ENCODE measurements around the gene IGSF8.
"Not testable (repeated sequence)": the region's sequence is repeated elsewhere in the genome, so short reads cannot be mapped to it uniquely, and the experiment has no call there.

Gene IGSF8

GRCh38 chr1:160125746-160126145 lies 27.3 kb upstream of the IGSF8 start:
- DNase-seq: no peak

- no peak for DNase-seq
Measured at GRCh38 chr1:160124705-160125478, 26.5 kb upstream of the IGSF8 start.

- no peak for DNase-seq
Measured at GRCh38 chr1:160123726-160124125, 25.3 kb upstream of the IGSF8 start.

- DNase-seq: no peak
Measured at GRCh38 chr1:160122978-160123495, 24.6 kb upstream of the IGSF8 start.

- no peak for DNase-seq
Measured at GRCh38 chr1:160121388-160121787, 23.0 kb upstream of the IGSF8 start.

- DNase-seq: no peak
Measured at GRCh38 chr1:160120797-160121196, 22.4 kb upstream of the IGSF8 start.

- DNase-seq: no peak
Measured at GRCh38 chr1:160118928-160119327, 20.5 kb upstream of the IGSF8 start.

- no peak for DNase-seq
Measured at GRCh38 chr1:160117709-160118183, 19.3 kb upstream of the IGSF8 start.

- DNase-seq: no peak
Measured at GRCh38 chr1:160117300-160117699, 18.9 kb upstream of the IGSF8 start.

GRCh38 chr1:160116283-160117147 lies 18.1 kb upstream of the IGSF8 start:
- no peak for DNase-seq

- DNase-seq: no peak
Measured at GRCh38 chr1:160115545-160116282, 17.3 kb upstream of the IGSF8 start, which contains the start of gene ATP1A2. TSS of gene ATP1A2 (plus strand) at chr1:160115759. CDS start at chr1:160115862, 103 bp downstream.

GRCh38 chr1:160114085-160114484 lies 15.7 kb upstream of the IGSF8 start:
- DNase-seq: no peak

GRCh38 chr1:160113407-160113806 lies 15.0 kb upstream of the IGSF8 start:
- no peak for DNase-seq

- DNase-seq: no peak
Measured at GRCh38 chr1:160112357-160112756, 13.9 kb upstream of the IGSF8 start.

GRCh38 chr1:160111462-160111861 lies 13.0 kb upstream of the IGSF8 start:
- not testable (repeated sequence) for DNase-seq

GRCh38 chr1:160109686-160110085 lies 11.3 kb upstream of the IGSF8 start:
- no peak for DNase-seq

- DNase-seq: peak; percentile 46
Measured at GRCh38 chr1:160108888-160109662, 10.7 kb upstream of the IGSF8 start.

GRCh38 chr1:160107512-160107911 lies 9.1 kb upstream of the IGSF8 start:
- no peak for DNase-seq

GRCh38 chr1:160105155-160105554 lies 6.7 kb upstream of the IGSF8 start:
- no peak for DNase-seq

GRCh38 chr1:160104486-160104885 lies 6.1 kb upstream of the IGSF8 start:
- no peak for DNase-seq

- DNase-seq: no peak
Measured at GRCh38 chr1:160103658-160104408, 5.4 kb upstream of the IGSF8 start.

Data from stimulated activated CD8-positive, alpha-beta memory T cell treated with anti-CD3 and anti-CD28 coated beads, Interleukin-4, amount 100 ng/mL, for 48 hours (primary cell).